GM19467 (cell line): ENCODE measurements around the gene NFYA.

Source experiments
- ATAC-seq: cut with Tn5 transposase; IDR thresholded peaks from one replicate; pipeline ENCODE4 v1.9.1; 2021; ENCODE audit warnings: mild to moderate bottlenecking, moderate library complexity; ENCODE audit not compliant: unreplicated experiment

Gene NFYA

DNA sequence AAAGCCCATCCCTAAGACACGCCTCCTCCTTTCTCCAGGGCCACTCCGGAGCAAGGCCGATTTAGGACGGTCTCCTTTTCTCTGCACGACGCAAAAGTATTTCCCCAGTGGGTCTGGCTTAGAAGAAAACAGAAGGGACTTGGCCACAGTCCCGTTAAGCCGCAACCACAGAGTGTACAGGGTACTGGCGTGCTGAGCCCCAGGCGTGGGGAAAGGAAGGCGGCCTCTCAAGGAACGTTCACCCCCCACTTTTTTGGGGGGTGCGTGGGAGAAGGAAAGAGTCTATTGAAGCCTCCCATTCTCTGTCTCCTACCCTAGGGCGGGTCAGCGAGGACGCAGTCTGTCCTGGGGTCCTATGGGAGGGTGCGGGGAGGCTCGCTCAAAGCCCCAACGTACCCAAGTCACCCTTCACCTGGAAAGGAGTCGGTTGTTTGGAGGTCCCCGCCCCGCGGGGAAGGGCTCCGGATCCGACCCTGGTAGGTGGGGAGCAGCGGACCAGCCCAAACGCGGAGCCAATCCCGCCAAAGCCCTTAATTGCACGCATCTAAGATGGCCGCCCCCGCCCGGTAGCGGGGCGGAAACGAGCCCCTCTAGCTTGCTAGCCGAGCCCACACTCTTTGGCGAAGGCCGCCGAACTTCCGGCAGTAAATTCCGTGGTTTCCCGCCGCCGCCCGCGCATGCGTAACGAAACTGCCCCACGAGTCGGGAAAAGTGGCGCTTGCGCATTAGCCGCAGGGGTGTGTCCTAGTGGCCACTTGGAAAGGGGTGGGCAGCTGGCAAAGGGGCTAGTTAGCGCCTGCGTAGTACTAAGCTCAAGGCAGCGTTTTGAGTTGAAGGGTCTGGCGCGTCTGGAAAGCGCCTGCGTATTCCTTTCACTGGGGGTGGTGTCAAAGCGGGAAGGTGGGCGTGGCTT is 595 bp upstream of the NFYA start, which contains the start of gene OARD1:
OARD1 (minus strand) TSS at position 434 of the 913 bp plus-strand sequence. CDS start 722 bp downstream, outside the sequence.
- ATAC-seq, result peak; percentile 52

GRCh38 chr6:41073203-41073967 is 611 bp downstream of the NFYA start:
- ATAC-seq, result peak; percentile 21

DNA sequence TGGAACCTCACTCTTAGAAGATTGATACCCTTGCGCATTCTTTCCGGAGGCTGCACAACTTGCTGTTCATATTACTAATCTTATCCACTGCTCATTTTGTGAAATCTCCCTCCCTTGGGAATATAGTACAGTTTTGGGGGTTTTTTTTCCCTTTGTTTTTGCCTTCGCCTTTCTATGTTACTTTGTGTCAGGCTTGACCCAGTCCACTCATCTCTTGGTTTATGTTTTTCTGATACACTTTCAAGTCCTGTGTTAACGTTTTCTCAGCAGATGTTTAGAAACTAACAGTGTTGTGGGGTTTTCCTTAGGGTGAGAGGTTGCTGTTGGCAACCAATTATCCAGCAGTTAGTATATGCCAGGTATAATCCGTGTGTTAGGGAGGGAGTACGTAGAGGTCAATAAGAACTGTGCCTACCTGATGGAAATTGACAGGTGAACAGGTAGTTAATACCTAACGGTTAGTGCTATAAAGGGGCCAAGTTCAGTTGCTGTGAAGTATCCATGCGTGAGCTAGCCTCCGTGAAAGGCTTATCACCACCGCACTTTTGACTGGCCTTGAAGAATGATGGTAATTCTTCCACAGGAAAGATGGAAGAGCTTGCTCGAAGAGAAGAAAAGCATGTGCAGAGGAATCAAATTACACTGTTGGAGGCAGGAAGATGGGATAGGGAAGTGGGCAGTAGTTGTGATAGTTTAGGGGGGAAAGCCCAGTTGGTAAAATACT is 1.4 kb downstream of the NFYA start:
- no peak for ATAC-seq

- ATAC-seq, result no peak
Observed at GRCh38 chr6:41074692-41075436, 2.1 kb downstream of the NFYA start.

- no peak for ATAC-seq
Observed at GRCh38 chr6:41075651-41076626, 3.2 kb downstream of the NFYA start.

DNA sequence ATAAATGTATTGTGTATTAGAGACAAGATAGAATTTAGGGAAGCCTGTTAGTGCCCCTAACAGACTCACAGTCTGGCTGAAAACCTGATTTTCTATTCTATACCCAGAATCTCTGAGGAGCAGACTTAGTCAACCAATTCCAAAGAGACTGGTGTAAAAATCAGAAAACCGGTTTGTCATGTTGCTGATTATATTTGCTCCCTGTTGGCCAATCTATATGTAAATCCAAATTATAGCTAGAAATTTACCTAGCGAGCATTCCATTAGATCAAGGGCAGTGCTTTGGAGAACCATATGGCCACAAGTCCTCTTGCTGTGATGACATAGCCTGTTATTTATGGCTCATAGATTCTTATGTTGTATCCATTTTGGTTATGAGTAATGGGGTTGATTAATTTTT is 4.8 kb downstream of the NFYA start:
- no peak for ATAC-seq

DNA sequence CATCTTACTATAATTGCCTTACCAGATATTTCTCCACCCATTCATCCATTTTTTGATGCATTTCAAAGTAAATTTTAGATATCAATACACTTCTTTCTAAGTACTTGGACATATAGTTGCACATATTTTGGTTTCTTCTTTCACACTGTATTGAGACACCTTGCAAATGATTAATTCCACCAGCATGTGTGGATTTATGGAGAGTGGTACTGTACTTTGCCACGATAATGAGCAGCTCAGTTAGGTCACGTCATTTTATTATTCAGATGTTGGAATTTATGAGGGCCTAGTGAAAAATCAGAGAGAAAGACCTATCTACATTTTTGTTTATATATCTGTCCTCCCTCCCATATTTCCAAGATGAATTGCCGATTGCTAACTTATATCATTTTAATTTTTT is 5.3 kb downstream of the NFYA start:
- ATAC-seq, result no peak

- no peak for ATAC-seq
Observed at GRCh38 chr6:41079080-41079479, 6.3 kb downstream of the NFYA start.

DNA sequence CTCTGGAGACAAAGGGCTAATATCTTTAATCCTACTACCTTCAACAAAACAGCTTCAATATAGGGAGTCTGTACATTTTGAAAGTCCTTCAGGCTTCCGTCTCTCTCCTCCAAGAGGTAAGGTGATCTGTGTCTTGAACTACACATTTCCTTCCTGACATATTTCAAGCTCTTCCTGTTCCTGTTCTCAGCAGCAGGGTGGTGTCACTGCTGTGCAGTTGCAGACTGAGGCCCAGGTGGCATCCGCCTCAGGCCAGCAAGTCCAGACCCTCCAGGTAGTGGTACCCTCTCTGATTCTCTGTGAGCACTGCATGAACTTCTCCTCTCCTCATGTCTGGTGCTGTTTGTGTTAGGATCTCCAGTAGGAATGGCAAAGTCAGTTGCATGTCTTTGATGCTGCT is 7.8 kb downstream of the NFYA start:
- ATAC-seq, result no peak

DNA sequence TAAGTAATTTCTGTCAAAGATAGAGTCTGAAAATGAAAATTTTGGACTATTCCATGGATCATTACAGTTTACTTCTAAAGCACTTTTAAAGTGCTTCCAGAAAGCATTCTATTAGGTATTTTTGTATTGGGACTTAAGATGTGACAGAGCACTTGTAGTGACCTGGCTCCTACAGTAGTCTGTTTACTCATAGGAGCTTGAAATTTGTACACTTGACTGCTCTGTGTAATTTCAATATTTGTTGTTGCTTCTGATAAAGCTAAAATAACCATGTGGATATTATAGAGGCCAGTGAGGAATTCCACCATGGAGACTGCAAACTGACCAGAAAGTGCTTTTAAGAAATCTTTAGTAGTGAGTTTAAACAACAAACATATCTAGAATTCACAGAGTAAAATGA is 10.3 kb downstream of the NFYA start:
- no peak for ATAC-seq

DNA sequence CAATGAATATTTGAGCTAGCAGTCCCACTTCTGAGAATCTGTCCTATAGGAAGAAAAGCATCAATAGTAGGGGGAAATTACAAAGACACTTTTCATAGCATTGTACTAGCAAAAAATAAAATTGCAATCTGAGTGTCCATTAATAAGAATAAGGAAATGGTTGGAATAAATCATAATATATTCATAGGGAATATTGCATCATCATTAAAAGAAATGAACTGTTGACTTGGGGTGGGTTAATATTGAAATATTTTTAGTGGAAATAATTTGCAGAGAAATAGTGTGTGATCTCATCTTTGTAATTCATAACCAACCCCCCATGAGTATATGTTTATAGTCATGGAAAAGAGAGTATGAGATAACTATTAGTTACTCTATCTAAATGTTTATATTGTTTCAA is 12.4 kb downstream of the NFYA start:
- no peak for ATAC-seq

- no peak for ATAC-seq
Observed at GRCh38 chr6:41088451-41088850, 15.7 kb downstream of the NFYA start.

DNA sequence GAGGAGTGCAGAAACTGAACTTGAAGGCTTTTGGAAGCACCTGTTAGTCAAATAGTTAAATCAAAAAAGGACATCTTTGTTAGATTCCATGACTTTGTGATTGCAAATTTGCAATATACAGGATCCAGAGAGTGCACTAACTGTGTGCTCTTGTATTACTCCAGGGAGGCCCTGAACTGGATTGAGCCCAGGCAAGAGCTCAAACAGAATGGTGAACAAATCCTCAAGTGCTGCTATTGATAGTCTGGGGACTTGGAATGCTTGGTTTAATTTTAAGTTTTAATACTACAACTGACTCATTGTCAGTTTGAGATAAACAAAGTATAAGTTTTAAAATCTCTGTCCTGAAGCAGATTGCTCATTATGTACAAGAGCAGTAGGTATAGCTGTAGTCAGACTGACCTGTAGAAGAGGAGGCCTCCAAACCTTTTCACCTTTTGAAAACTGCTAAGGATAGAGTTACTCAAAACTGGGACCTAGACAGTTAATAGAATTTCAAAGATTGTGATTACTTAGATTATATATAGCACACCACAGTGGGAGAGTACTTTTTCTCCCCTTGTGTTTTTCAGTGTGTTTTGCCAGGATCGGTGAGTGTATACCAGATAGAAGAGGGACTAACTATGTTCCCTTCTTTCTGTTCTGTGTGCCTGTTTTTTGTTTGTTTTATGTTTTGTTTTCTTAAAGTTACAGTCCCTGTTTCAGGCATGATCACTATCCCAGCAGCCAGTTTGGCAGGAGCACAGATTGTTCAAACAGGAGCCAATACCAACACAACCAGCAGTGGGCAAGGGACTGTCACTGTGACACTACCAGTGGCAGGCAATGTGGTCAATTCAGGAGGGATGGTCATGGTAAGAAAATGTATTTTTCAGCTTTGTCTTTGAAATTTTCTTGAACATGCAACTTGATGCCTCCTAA is 18.3 kb downstream of the NFYA start:
- ATAC-seq, result no peak

DNA sequence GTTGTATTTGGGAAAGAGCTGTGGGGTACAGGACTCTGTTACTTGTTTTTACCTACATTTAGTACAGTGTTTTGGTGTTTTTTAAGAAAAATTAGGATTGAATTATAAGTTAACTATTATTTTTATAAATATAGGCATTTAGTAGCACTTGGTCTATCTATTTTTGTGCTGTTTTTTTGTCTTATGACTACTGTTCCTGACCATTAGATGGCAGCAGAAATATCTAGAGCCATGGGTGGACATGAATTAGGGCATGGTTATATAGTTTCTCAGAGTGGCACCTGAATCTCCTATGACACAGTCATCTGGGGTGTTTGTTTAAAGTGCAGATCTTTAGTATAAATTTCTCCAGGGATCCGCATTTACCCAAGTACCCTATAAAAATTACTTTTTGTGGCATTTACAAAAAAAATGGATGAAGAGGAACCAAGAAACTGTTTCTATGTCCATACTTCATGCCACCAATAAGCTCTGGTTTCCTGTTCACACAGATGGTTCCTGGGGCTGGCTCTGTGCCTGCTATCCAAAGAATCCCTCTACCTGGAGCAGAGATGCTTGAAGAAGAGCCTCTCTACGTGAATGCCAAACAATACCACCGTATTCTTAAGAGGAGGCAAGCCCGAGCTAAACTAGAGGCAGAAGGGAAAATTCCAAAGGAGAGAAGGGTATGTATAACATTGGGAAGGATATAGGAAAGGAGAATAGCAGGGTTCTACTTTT is 19.8 kb downstream of the NFYA start:
- ATAC-seq, result no peak

DNA sequence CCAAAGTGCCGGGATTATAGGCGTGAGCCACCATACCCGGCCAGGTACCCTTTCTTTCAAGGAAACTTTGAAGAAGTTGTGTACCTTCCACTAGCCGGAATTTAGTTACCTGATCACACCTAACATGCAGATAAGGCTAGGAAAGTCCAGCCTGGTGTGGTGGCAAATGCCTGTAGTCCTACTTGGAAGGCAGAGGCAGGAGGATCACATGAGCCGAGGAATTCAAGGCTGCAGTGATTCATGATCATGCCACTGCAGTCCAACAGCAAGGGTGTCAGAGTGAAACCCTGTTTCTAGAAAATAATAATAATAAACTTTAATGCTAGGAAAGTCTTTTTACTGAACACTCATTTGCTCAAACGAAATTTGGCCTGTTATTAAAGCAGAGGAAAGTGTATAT is 21.0 kb downstream of the NFYA start:
- ATAC-seq, result no peak

- ATAC-seq, result no peak
Observed at GRCh38 chr6:41097467-41098090, 24.8 kb downstream of the NFYA start.

- no peak for ATAC-seq
Observed at GRCh38 chr6:41098366-41098765, 25.6 kb downstream of the NFYA start.
